Ishikawa (cell line): ENCODE data around the gene ZNF664.

Experiments
- CEBPB ChIP-seq: IDR thresholded peaks from 2 replicates; pipeline ENCODE4 v1.6.1; 2012
- EGR1 ChIP-seq: IDR thresholded peaks from 2 replicates; pipeline ENCODE4 v1.6.1; 2012
- MAX ChIP-seq: IDR thresholded peaks from 2 replicates; pipeline ENCODE4 v1.6.1; 2012
- TAF1 ChIP-seq: IDR thresholded peaks from 2 replicates; pipeline ENCODE4 v1.6.1; 2012; ENCODE audit warnings: low read depth, mild to moderate bottlenecking
- TEAD4 ChIP-seq: IDR thresholded peaks from 2 replicates; pipeline ENCODE4 v1.6.1; 2012
- YY1 ChIP-seq: IDR thresholded peaks from 2 replicates; pipeline ENCODE4 v1.6.1; 2012; ENCODE audit warnings: low read depth
- ZBTB7A ChIP-seq: IDR thresholded peaks from 2 replicates; pipeline ENCODE4 v1.6.1; 2012; ENCODE audit warnings: low read depth
- TF ChIP-seq, protein P1 (sequence below): IDR thresholded peaks from 2 replicates; pipeline ENCODE4 v1.6.1; 2012; ENCODE audit warnings: low read depth, mild to moderate bottlenecking

DNA sequence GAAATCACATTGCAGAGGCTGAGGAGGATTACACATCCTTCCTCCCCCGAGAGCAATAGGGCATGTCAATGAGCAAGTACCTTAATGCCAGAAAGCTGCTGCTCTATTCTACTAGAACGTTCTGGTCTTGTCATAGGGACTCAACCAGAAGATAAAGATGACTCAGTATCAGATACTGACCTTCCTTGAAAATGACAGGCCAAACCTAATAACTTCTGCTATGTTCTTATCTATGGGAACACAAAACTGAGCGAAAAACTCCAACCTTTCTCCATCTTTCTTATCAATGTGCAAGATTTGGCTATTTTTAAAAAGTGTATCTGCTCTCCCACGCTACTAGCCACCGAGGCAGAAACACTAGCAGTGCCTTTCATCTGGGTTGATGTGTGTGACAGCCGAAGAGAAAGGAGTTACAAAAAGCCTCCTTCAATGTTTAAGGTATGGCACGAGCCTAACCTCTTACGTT lies 5.9 kb upstream of the ZNF664 start:
- TF ChIP-seq MAX = no peak
- TF ChIP-seq YY1 = no peak
- TF ChIP-seq TEAD4 = no peak
- no peak for TF ChIP-seq EGR1
- TF ChIP-seq CEBPB = no peak
- no peak for TF ChIP-seq ZBTB7A
- no peak for TF ChIP-seq TAF1
- TF ChIP-seq, protein P1, sequence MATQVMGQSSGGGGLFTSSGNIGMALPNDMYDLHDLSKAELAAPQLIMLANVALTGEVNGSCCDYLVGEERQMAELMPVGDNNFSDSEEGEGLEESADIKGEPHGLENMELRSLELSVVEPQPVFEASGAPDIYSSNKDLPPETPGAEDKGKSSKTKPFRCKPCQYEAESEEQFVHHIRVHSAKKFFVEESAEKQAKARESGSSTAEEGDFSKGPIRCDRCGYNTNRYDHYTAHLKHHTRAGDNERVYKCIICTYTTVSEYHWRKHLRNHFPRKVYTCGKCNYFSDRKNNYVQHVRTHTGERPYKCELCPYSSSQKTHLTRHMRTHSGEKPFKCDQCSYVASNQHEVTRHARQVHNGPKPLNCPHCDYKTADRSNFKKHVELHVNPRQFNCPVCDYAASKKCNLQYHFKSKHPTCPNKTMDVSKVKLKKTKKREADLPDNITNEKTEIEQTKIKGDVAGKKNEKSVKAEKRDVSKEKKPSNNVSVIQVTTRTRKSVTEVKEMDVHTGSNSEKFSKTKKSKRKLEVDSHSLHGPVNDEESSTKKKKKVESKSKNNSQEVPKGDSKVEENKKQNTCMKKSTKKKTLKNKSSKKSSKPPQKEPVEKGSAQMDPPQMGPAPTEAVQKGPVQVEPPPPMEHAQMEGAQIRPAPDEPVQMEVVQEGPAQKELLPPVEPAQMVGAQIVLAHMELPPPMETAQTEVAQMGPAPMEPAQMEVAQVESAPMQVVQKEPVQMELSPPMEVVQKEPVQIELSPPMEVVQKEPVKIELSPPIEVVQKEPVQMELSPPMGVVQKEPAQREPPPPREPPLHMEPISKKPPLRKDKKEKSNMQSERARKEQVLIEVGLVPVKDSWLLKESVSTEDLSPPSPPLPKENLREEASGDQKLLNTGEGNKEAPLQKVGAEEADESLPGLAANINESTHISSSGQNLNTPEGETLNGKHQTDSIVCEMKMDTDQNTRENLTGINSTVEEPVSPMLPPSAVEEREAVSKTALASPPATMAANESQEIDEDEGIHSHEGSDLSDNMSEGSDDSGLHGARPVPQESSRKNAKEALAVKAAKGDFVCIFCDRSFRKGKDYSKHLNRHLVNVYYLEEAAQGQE = no peak
